K562 (cell line): Measurements from ENCODE around the gene HOXA4. TPM values are rescaled to one million over a fixed set of nuclear protein-coding genes. Genes with fewer than 3 reads are reported as not detected.

Experiments
- ATAC-seq: fragments of 200-7000 bp; cut with Tn5 transposase; 3 replicates; pipeline ENCODE4 v1.9.1; 2020; ENCODE audit warnings: moderate library complexity
- BruUV-seq: library from RNA; stranded (reverse); fragments of 400-500 nt; replicated peaks from 2 replicates; lab custom pipeline; 2021; lab: Mats Ljungman, UMichigan
- CTCF ChIA-PET: fragments of 300-600 bp; formaldehyde crosslinking; extraction: SDS; loops from one replicate; lab custom pipeline; 2021; ENCODE audit warnings: low intra/inter-chr PET ratio; lab: Yijun Ruan, JAX
- POLR2A ChIA-PET: fragments of 300-600, 350-650 bp; sonication (Branson Sonifier 250); formaldehyde crosslinking; extraction: SDS; loops from one replicate; lab custom pipeline; 2021; ENCODE audit warnings: antibody characterized with exemption, inconsistent platforms; lab: Yijun Ruan, JAX
- DNase-seq, 4 experiments: peaks; one replicate each; pipeline versions ENCODE4 v3.0.0 to v3.0.0-alpha.2; 2011 to 2018; ENCODE audit warnings: low spot score in 3 of 4, mixed read lengths in 3 of 4; ENCODE audit errors: extremely low read depth in 1 of 4
- FAIRE-seq: peaks from 2 replicates; lab custom pipeline; 2011; peaks lifted over from hg19 to GRCh38; lab: Jason Lieb, UNC
- H2AFZ ChIP-seq: 2 replicates; pipeline ENCODE4 v1.6.0; 2011; ENCODE audit warnings: low read depth, low read length, control low read depth, inconsistent platforms
- H3K27ac ChIP-seq: fragments of 200-600 bp; 3 replicates; pipeline ENCODE4 v1.8.0; 2011; ENCODE audit warnings: low read depth, mild to moderate bottlenecking, control low read depth, inconsistent platforms, low read length, moderate library complexity, mixed read lengths; ENCODE audit errors: extremely low read depth
- H3K27me3 ChIP-seq, 2 experiments: fragments of 300-600 bp in 1 of 2; 2 replicates in 1 of 2; 3 replicates in 1 of 2; pipeline versions ENCODE4 v1.6.0 to v1.8.0; 2011; ENCODE audit warnings: inconsistent platforms in 2 of 2, low read length in 2 of 2, mild to moderate bottlenecking in 1 of 2, mixed read lengths in 1 of 2, moderate library complexity in 1 of 2; ENCODE audit not compliant: control insufficient read depth in 2 of 2, insufficient read depth in 2 of 2
- H3K36me3 ChIP-seq: fragments of 300-600 bp; 3 replicates; pipeline ENCODE4 v1.8.0; 2011; ENCODE audit warnings: mild to moderate bottlenecking, low read length, inconsistent platforms; ENCODE audit not compliant: control insufficient read depth, insufficient read depth
- H3K4me1 ChIP-seq, 2 experiments: fragments of 200-600 bp in 1 of 2; replicated peaks in 1 of 2; 2 replicates in 1 of 2; 3 replicates in 1 of 2; pipeline versions ENCODE4 v1.5.1 to v1.8.0; 2011; ENCODE audit warnings: inconsistent platforms in 2 of 2, low read length in 2 of 2, mild to moderate bottlenecking in 1 of 2, mixed read lengths in 1 of 2, moderate library complexity in 1 of 2; ENCODE audit not compliant: control insufficient read depth in 2 of 2, insufficient read depth in 2 of 2
- H3K4me2 ChIP-seq: 2 replicates; pipeline ENCODE4 v1.6.1; 2011; ENCODE audit warnings: low read length, control low read depth, inconsistent platforms, mixed read lengths; ENCODE audit not compliant: insufficient read depth
- H3K4me3 ChIP-seq: fragments of 200-600 bp; sonication (generic), shearing (Covaris generic); 2 replicates; pipeline ENCODE4 v1.5.1; 2016; ENCODE audit warnings: control low read depth, inconsistent platforms
- H3K79me2 ChIP-seq: fragments of 200-600 bp; 3 replicates; pipeline ENCODE4 v1.8.0; 2011; ENCODE audit warnings: low read length, inconsistent platforms; ENCODE audit not compliant: control insufficient read depth, insufficient read depth
- H3K9ac ChIP-seq, 2 experiments: 2 replicates each; pipeline versions ENCODE4 v1.6.0 to v1.6.1; 2011; ENCODE audit warnings: low read depth in 2 of 2, low read length in 2 of 2, control low read depth in 1 of 2, inconsistent platforms in 1 of 2, mild to moderate bottlenecking in 1 of 2, mixed read lengths in 1 of 2; ENCODE audit not compliant: insufficient read depth in 1 of 2
- H3K9me1 ChIP-seq: one replicate; pipeline ENCODE4 v1.6.0; 2011; ENCODE audit warnings: inconsistent platforms, mild to moderate bottlenecking, low read length, moderate library complexity; ENCODE audit not compliant: control insufficient read depth, insufficient read depth
- H3K9me3 ChIP-seq: replicated peaks from 2 replicates; pipeline ENCODE4 v1.5.1; 2011; ENCODE audit warnings: low read depth, low read length, inconsistent platforms; ENCODE audit not compliant: control insufficient read depth, insufficient read depth
- H4K20me1 ChIP-seq: replicated peaks from 2 replicates; pipeline ENCODE4 v1.6.1; 2011; ENCODE audit warnings: low read length, inconsistent platforms, mixed read lengths; ENCODE audit not compliant: control insufficient read depth, insufficient read depth
- CBX8 ChIP-seq: fragments of 200-600 bp; sonication (generic); IDR thresholded peaks from 2 replicates; pipeline ENCODE4 v1.6.1; 2012; ENCODE audit warnings: borderline replicate concordance, mixed run types, low read depth, mild to moderate bottlenecking, moderate library complexity, mixed read lengths, low read length, control low read depth, inconsistent platforms; ENCODE audit not compliant: poor library complexity, severe bottlenecking; ENCODE audit errors: extremely low read depth
- CUX1 ChIP-seq: fragments of 200-800 bp; sonication (Bioruptor generic); IDR thresholded peaks from 2 replicates; pipeline ENCODE4 v1.6.1; 2016; ENCODE audit warnings: missing genetic modification characterization, missing compliant biosample characterization
- ELF1 ChIP-seq: fragments of 200-800 bp; sonication (Bioruptor generic); IDR thresholded peaks from 2 replicates; pipeline ENCODE4 v1.6.1; 2016; ENCODE audit warnings: missing genetic modification characterization, missing compliant biosample characterization
- GATAD2B ChIP-seq: fragments of 450-650 bp; IDR thresholded peaks from 2 replicates; pipeline ENCODE4 v1.6.1; 2017; ENCODE audit warnings: mild to moderate bottlenecking, borderline replicate concordance
- ILK ChIP-seq: fragments of 450-650 bp; IDR thresholded peaks from 2 replicates; pipeline ENCODE4 v1.6.1; 2016; ENCODE audit warnings: missing genetic modification characterization, low read depth, mild to moderate bottlenecking, missing compliant biosample characterization, moderate library complexity, borderline replicate concordance
- NBN ChIP-seq: fragments of 450-650 bp; IDR thresholded peaks from 2 replicates; pipeline ENCODE4 v1.6.1; 2016; ENCODE audit warnings: low read depth, mild to moderate bottlenecking
- PATZ1 ChIP-seq: fragments of 250-450 bp; sonication (Bioruptor Pico); IDR thresholded peaks from 2 replicates; pipeline ENCODE4 v1.5.0; 2020; ENCODE audit warnings: mild to moderate bottlenecking, borderline replicate concordance
- PCBP2 ChIP-seq: fragments of 200-400 bp; formaldehyde crosslinking; IDR thresholded peaks from 2 replicates; pipeline ENCODE4 v1.6.1; 2018; ENCODE audit warnings: low read length, low read depth, mild to moderate bottlenecking, moderate library complexity; ENCODE audit not compliant: poor library complexity, severe bottlenecking
- TAF9B ChIP-seq: fragments of 450-650 bp; IDR thresholded peaks from 2 replicates; pipeline ENCODE4 v1.6.1; 2018; ENCODE audit warnings: mild to moderate bottlenecking; ENCODE audit not compliant: partially characterized antibody
- TBL1XR1 ChIP-seq, 2 experiments: IDR thresholded peaks; 2 replicates each; pipeline ENCODE4 v1.6.1; 2012; ENCODE audit warnings: improper control_type of control experiment in 2 of 2, low read length in 2 of 2, mild to moderate bottlenecking in 1 of 2
- TEAD4 ChIP-seq, 2 experiments: sonication (generic) in 1 of 2; formaldehyde crosslinking in 1 of 2; IDR thresholded peaks; 2 replicates each; pipeline versions ENCODE4 v1.6.1 to v1.8.0; 2012 to 2022; ENCODE audit warnings: borderline replicate concordance in 1 of 2, inconsistent platforms in 1 of 2, low read length in 1 of 2, mild to moderate bottlenecking in 1 of 2, missing genetic modification reagents in 1 of 2
- ZNF584 ChIP-seq: fragments of 200-800 bp; sonication (Bioruptor generic); IDR thresholded peaks from 2 replicates; pipeline ENCODE4 v1.6.1; 2016; ENCODE audit warnings: low read depth, mild to moderate bottlenecking, missing genetic modification characterization, missing compliant biosample characterization
- WGBS: fragments of 100-300 bp; shearing (Covaris generic); methylation state at CpG from one replicate; pipeline ENCODE4 v1.1.6; 2016; ENCODE audit warnings: low coverage, mixed read lengths; ENCODE audit not compliant: insufficient coverage; ENCODE audit errors: missing lambda C conversion rate; 5-methylcytosine and 5-hydroxymethylcytosine counted together
- in situ Hi-C: fragments of 300-500 bp; cut with MboI; formaldehyde crosslinking; loops from 4 replicates; pipeline ENCODE4 v1.15.0; 2018; ENCODE audit warnings: inconsistent platforms, mixed read lengths
- intact Hi-C: fragments of 100-400 bp; cut with micrococcal nuclease; formaldehyde crosslinking; loops from 2 replicates; pipeline ENCODE4 v1.14.2; 2022
- polyA plus RNA-seq, 8 experiments: library from polyadenylated mRNA; depleted of rRNA in 4 of 8; stranded (reverse) in 5 of 8; unstranded in 3 of 8; fragments of >200 nt; fragmentation: Nextera tagmentation in 2 of 8; fragmentation: Illumina TruSeq in 1 of 8; extraction: Ambion mirVana in 2 of 8; extraction: Trizol in 1 of 8; gene quantifications; 2 replicates each; pipeline versions ENCODE4 v1.2.1 to v1.2.3, GENCODE V29; 2011 to 2014; ENCODE audit warnings: inconsistent platforms in 1 of 8, missing spikeins in 1 of 8
- total RNA-seq, 7 experiments: library from RNA; depleted of rRNA in 6 of 7; stranded (reverse); fragments of >200 nt in 6 of 7; fragmentation: Illumina TruSeq in 2 of 7; extraction: Trizol in 2 of 7; gene quantifications; 2 replicates each; pipeline versions ENCODE4 v1.2.1 to v1.2.3, GENCODE V29; 2011 to 2021; ENCODE audit warnings: low replicate concordance in 1 of 7

Gene HOXA4
- total and polyA plus RNA-seq, 9 of the 15 experiments (the other 6 are each of a cell fraction or from before 2014, with no cell fraction given), result not detected

DNA sequence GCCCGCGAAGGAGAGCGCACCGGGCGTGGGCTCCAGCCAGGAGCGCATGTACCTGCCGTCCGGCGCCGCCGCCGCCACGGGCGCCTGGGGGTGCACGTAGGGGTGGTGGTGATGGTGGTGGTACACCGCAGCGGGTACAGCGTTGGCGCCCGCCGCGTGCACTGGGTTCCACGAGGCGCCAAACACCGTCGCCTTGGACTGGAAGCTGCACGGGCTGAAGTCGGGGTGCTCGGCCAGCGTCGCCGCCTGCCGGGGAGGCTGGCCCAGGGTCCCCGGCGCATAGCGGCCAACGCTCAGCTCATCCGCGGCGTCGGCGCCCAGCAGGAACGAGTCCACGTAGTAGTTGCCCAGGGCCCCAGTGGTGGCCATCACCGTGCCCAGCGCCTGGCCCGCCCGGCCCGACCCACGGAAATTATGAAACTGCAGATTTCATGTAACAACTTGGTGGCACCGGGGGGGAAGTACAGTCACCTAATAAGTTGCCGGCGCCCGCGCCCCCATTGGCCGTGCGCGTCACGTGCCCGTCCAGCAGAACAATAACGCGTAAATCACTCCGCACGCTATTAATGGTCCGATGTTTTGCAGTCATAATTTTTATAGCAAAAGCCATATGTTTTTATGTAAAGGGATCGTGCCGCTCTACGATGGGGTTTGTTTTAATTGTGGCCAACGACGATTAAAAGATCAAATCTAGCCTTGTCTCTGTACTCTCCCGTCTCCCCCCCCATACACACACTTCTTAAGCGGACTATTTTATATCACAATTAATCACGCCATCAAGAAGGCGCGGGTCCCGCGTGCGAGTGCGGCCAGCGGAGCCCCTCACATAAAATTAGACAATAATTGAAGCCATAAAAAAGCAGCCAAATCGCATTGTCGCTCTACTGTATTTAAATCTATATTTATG is 34.8 kb upstream of the HOXA4 start, which contains the start of gene HOXA9:
TSS of gene HOXA9 (minus strand) at position 449 of the 907 bp plus-strand sequence. CDS start at position 369, 80 bp downstream.
- H3K27me3 ChIP-seq, result peaks cover 37 to 74% of the 10 kb centered on the region in 2 experiments
- POLR2A ChIA-PET, result no interaction called here
- TF ChIP-seq ILK (tag) (no peak), GATAD2B (no peak), TEAD4 (IDR thresholded peaks at IDR 0.05; ENCODE audit: low read length) (no peak), TEAD4 (CRISPR knock-in tag; IDR thresholded peaks at IDR 0.05; ENCODE audit: borderline replicate concordance) (no peak), ELF1 (tag) (no peak), TBL1XR1 (IDR thresholded peaks at IDR 0.05; ENCODE audit: low read length in 2 of 2) (no peak), NBN (no peak), TAF9B (no peak), ZNF584 (CRISPR knock-in tag) (no peak), PCBP2 (no peak), CUX1 (no peak), PATZ1 (no peak), CBX8 (no peak)

More for the DNA sequence above, 34.8 kb upstream of the HOXA4 start, which contains the start of gene HOXA9:
- H3K4me1 ChIP-seq, result peaks cover 0 to 22% of the 10 kb centered on the region in 2 experiments; a peak in 2 of 5 replicates
- ATAC-seq, result no peak
- H3K36me3 ChIP-seq, result no peaks in the 10 kb centered on the region
- H3K9ac ChIP-seq, result no peak within 1 kb of the TSS
- BruUV-seq, result no TSS peak
- no peaks in the 10 kb centered on the region for H4K20me1 ChIP-seq
- CTCF ChIA-PET, result interaction anchor here (0.7 kb wide), 1 partner anchor 1272 kb away, joined by 3 read pairs; no protein-coding TSS in a partner anchor
- no peak for DNase-seq
- H3K4me2 ChIP-seq, result peak within 1 kb of the TSS; percentile 11; the same call in 1 of the 2 replicates
- no peaks in the 10 kb centered on the region for H3K79me2 ChIP-seq
- H3K9me1 ChIP-seq, result no peaks in the 10 kb centered on the region
- intact Hi-C loops, result no loop called here
- no peak within 1 kb of the TSS for H3K4me3 ChIP-seq
- no peak for FAIRE-seq
- H2AFZ ChIP-seq, result no peak within 1 kb of the TSS
- no peak within 1 kb of the TSS for H3K27ac ChIP-seq
- no peaks in the 10 kb centered on the region for H3K9me3 ChIP-seq
- 66% methylated on average over 64 of the region's 82 CpGs for WGBS
- in situ Hi-C loops, result loop anchor here (5.0 to 25.0 kb wide), 4 partner anchors 653 to 1278 kb away; no protein-coding TSS in a partner anchor
